HG02798 (cell line): Measurements from ENCODE around the gene KRT37.

Experiments used
- ATAC-seq: cut with Tn5 transposase; IDR thresholded peaks from one replicate; pipeline ENCODE4 v1.9.1; 2021; ENCODE audit warnings: mild to moderate bottlenecking; ENCODE audit not compliant: unreplicated experiment, poor library complexity

KRT37 gene

GRCh38 chr17:41424111-41424635, at the start of gene KRT37:
Gene KRT37 (minus strand): TSS chr17:41424585. CDS start chr17:41424523, 62 bp downstream.
- no peak for ATAC-seq

GRCh38 chr17:41468346-41468745, 44.0 kb upstream of the KRT37 start:
- ATAC-seq = no peak

GRCh38 chr17:41467561-41467960, 43.2 kb upstream of the KRT37 start:
- no peak for ATAC-seq

GRCh38 chr17:41466988-41467387, 42.6 kb upstream of the KRT37 start, which contains the start of gene KRT32:
Gene KRT32 (minus strand): TSS chr17:41467386. CDS start chr17:41467325, 61 bp downstream.
- ATAC-seq = no peak

- no peak for ATAC-seq
These were observed 40.3 kb upstream of the KRT37 start for GRCh38 chr17:41464682-41465081.

GRCh38 chr17:41464173-41464572, 39.8 kb upstream of the KRT37 start:
- ATAC-seq = no peak

GRCh38 chr17:41463746-41464145, 39.4 kb upstream of the KRT37 start:
- ATAC-seq = no peak

GRCh38 chr17:41462705-41463104, 38.3 kb upstream of the KRT37 start:
- ATAC-seq = no peak

- ATAC-seq = no peak
These were observed 33.3 kb upstream of the KRT37 start for GRCh38 chr17:41457676-41458075.

- no peak for ATAC-seq
These were observed 31.8 kb upstream of the KRT37 start for GRCh38 chr17:41456204-41456603.

- ATAC-seq = no peak
These were observed 30.9 kb upstream of the KRT37 start for GRCh38 chr17:41455236-41455635.

- no peak for ATAC-seq
These were observed 28.7 kb upstream of the KRT37 start for GRCh38 chr17:41453066-41453465.

- no peak for ATAC-seq
These were observed 27.9 kb upstream of the KRT37 start for GRCh38 chr17:41452281-41452680.

- ATAC-seq = no peak
These were observed 26.9 kb upstream of the KRT37 start for GRCh38 chr17:41451154-41451728.

- no peak for ATAC-seq
These were observed 24.6 kb upstream of the KRT37 start for GRCh38 chr17:41449008-41449407.

GRCh38 chr17:41448506-41448905, 24.1 kb upstream of the KRT37 start:
- ATAC-seq = no peak

GRCh38 chr17:41446806-41447205, 22.4 kb upstream of the KRT37 start:
- ATAC-seq = no peak

GRCh38 chr17:41444640-41445039, 20.3 kb upstream of the KRT37 start:
- ATAC-seq = no peak

GRCh38 chr17:41444186-41444585, 19.8 kb upstream of the KRT37 start:
- no peak for ATAC-seq

GRCh38 chr17:41442739-41443138, 18.4 kb upstream of the KRT37 start:
- no peak for ATAC-seq

GRCh38 chr17:41440531-41441033, 16.2 kb upstream of the KRT37 start, which contains the start of gene KRT38:
Gene KRT38 (minus strand): TSS chr17:41440983. CDS start chr17:41440921, 62 bp downstream.
- ATAC-seq = no peak

- ATAC-seq = no peak
These were observed 15.0 kb upstream of the KRT37 start for GRCh38 chr17:41439375-41439774.
